ENCODE data around the gene FANK1. TPM values are rescaled to one million over a fixed set of nuclear protein-coding genes. Genes with fewer than 3 reads are reported as not detected.

The FANK1 gene
- polyA plus RNA-seq, 1 of the 3 experiments (the other 2 are of a cell fraction), result 12.3 TPM

DNA sequence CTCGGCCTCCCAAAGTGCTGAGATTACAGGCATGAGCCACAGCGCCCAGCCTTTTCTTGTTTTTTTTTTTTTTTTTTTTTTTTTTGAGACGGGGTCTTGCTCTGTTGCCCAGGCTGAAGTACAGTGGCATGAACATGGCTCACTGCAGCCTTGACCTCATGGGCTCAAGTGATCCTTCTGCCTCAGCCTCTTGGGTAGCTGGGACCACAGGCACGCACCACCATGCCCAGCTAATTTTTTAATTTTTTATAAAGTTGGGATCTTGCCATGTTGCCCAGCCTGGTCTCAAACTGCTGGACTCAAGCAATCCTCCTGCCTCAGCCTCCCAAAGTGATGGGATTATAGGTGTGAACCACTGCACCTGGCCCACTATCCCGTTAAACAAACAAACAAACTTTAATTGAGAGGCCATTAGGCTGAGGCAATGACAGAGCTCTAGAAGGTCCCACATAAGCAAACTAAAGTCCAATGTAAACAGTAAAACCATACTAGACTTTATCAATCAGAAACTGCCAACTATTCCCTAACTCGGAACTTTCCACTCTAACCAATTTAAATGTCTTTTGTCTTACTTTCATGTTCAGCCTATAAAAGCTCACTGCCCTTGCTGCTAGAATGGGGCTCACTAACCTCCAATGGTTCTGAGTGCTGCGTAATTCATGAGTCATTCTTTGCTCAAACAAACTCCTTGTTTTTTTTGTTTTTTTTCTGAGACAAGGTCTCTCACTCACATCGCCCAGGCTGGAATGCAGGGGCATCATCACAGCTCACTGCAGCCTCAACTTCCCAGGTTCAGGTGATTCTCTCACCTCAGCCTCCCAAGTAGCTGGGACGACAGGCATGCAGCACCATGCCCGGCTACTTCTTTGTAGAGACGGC lies 17.2 kb upstream of the FANK1 start:
- H3K9ac ChIP-seq, result no peak overlapping the region
- H3K4me1 ChIP-seq (ENCODE audit: control insufficient read depth in 1 of 2, insufficient read depth in 2 of 2, low read depth in 1 of 2, low read length in 1 of 2), result 0 out of 4 replicates have a peak, but pooled peaks cover 0 to 5% of the 10 kb centered on the region in 2 experiments
- ChIA-PET POLR2A (no interaction called here), CTCF (interaction anchor here (0.5 to 1.8 kb wide), 4 partner anchors 10 to 998 kb away, joined by 3 to 6 read pairs (median 4); no protein-coding TSS in a partner anchor)
- DNase-seq, result no peak
- 69% methylated on average over 11 of the region's 11 CpGs for WGBS (ENCODE audit: low lambda C conversion rate)
- H3K4me2 ChIP-seq, result peak overlapping the region; percentile 25; the same call in 1 of the 2 replicates
- H3K27ac ChIP-seq (ENCODE audit: low read depth in 2 of 2, low read length in 1 of 2), result peak overlapping the region in 1 of 2 experiments; percentile 77; a peak in 2 of 4 replicates
- no peaks in the 10 kb centered on the region for H4K20me1 ChIP-seq (ENCODE audit: insufficient read depth)
- H3K9me3 ChIP-seq, result peaks cover 15% of the 10 kb centered on the region; the same call in 1 of the 2 replicates
- H3K9me2 ChIP-seq, result no peaks in the 10 kb centered on the region
- H3K36me3 ChIP-seq (replicated peaks in 1 of 2; ENCODE audit: control insufficient read depth in 1 of 2, insufficient read depth in 2 of 2, low read length in 1 of 2), result peaks cover 27 to 56% of the 10 kb centered on the region in 2 experiments
- no peak overlapping the region for H2AFZ ChIP-seq (ENCODE audit: low read depth)
- H3K79me2 ChIP-seq (ENCODE audit: insufficient read depth), result peaks cover 6% of the 10 kb centered on the region
- H3K4me3 ChIP-seq (ENCODE audit: low read depth in 2 of 2, low read length in 1 of 2), result no peak overlapping the region
- TF ChIP-seq ELF1 (IDR thresholded peaks at IDR 0.05), result no peak
- peak in 1 of 2 experiments; percentile 14; a peak in 1 of 4 replicates for TF ChIP-seq EP300 (IDR thresholded peaks at IDR 0.05; ENCODE audit: borderline replicate concordance in 1 of 2, low read depth in 1 of 2, low read length in 1 of 2)
- TF ChIP-seq RCOR1 (IDR thresholded peaks at IDR 0.05; ENCODE audit: low read length), result no peak
- peak; percentile 68 for TF ChIP-seq JUND (IDR thresholded peaks at IDR 0.05)
- TF ChIP-seq SIN3A (IDR thresholded peaks at IDR 0.05; ENCODE audit: borderline replicate concordance, low read depth, low read length), result no peak
- peak; percentile 79 for TF ChIP-seq FOSL2 (IDR thresholded peaks at IDR 0.05; ENCODE audit: borderline replicate concordance, low read depth)
- TF ChIP-seq EZH2phosphoT487 (IDR thresholded peaks at IDR 0.05; ENCODE audit: borderline replicate concordance, low read depth), result no peak
- TF ChIP-seq GABPA (IDR thresholded peaks at IDR 0.05; ENCODE audit: low read depth), result no peak
- peaks cover 23% of the 10 kb centered on the region for H3F3A ChIP-seq (replicated peaks; ENCODE audit: insufficient read depth)
- H3K27me3 ChIP-seq (ENCODE audit: insufficient read depth), result no peaks in the 10 kb centered on the region

DNA sequence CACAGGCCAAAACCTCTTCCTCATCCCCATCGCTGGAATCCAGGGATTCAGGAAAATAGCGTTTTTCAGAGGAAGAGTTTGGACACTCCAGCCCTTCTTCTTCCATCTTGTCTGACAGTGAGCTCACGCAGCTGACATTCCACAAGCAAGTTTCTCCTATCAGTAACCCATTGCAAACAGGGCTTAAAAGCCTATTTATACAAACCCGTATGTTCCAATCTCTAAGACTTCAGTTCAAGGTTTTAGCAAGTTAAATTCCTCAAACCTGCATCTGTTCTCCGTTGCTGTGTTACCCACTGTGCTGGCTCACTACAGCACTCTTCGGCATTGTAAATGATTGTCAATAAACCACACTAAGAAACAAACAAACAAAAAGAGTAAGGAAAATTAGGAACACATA lies 15.6 kb upstream of the FANK1 start:
- Histone ChIP-seq H3K9me2 (no peaks in the 10 kb centered on the region), H3F3A (replicated peaks; ENCODE audit: insufficient read depth) (peaks cover 26% of the 10 kb centered on the region), H3K4me1 (ENCODE audit: control insufficient read depth in 1 of 2, insufficient read depth in 2 of 2, low read depth in 1 of 2, low read length in 1 of 2) (0 out of 4 replicates have a peak, but pooled peaks cover 0 to 5% of the 10 kb centered on the region in 2 experiments), H3K4me3 (ENCODE audit: low read depth in 2 of 2, low read length in 1 of 2) (no peak overlapping the region), H3K79me2 (ENCODE audit: insufficient read depth) (peaks cover 6% of the 10 kb centered on the region), H3K36me3 (replicated peaks in 1 of 2; ENCODE audit: control insufficient read depth in 1 of 2, insufficient read depth in 2 of 2, low read length in 1 of 2) (peaks cover 23 to 44% of the 10 kb centered on the region in 2 experiments), H3K27me3 (ENCODE audit: insufficient read depth) (no peaks in the 10 kb centered on the region), H4K20me1 (ENCODE audit: insufficient read depth) (no peaks in the 10 kb centered on the region), H3K27ac (ENCODE audit: low read depth in 2 of 2, low read length in 1 of 2) (no peak overlapping the region), H2AFZ (ENCODE audit: low read depth) (no peak overlapping the region), H3K9me3 (peaks cover 15% of the 10 kb centered on the region; the same call in 1 of the 2 replicates), H3K9ac (no peak overlapping the region), H3K4me2 (no peak overlapping the region)
- DNase-seq, result no peak
- CTCF ChIA-PET, result interaction anchor here (1.8 to 3.5 kb wide), 2 partner anchors 11 to 12 kb away, joined by 6 to 19 read pairs; no protein-coding TSS in a partner anchor
- TF ChIP-seq YY1 (IDR thresholded peaks at IDR 0.05; ENCODE audit: low read depth), result no peak
- no peak for TF ChIP-seq SMC3 (IDR thresholded peaks at IDR 0.05; ENCODE audit: low read depth, low read length)
- no peak for TF ChIP-seq SIN3A (IDR thresholded peaks at IDR 0.05; ENCODE audit: borderline replicate concordance, low read depth, low read length)
- TF ChIP-seq MEF2A (IDR thresholded peaks at IDR 0.05; ENCODE audit: borderline replicate concordance, low read depth), result no peak
- TF ChIP-seq, protein P1, sequence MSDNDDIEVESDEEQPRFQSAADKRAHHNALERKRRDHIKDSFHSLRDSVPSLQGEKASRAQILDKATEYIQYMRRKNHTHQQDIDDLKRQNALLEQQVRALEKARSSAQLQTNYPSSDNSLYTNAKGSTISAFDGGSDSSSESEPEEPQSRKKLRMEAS (IDR thresholded peaks at IDR 0.05; ENCODE audit: low read depth), result no peak
- TF ChIP-seq, protein P2, sequence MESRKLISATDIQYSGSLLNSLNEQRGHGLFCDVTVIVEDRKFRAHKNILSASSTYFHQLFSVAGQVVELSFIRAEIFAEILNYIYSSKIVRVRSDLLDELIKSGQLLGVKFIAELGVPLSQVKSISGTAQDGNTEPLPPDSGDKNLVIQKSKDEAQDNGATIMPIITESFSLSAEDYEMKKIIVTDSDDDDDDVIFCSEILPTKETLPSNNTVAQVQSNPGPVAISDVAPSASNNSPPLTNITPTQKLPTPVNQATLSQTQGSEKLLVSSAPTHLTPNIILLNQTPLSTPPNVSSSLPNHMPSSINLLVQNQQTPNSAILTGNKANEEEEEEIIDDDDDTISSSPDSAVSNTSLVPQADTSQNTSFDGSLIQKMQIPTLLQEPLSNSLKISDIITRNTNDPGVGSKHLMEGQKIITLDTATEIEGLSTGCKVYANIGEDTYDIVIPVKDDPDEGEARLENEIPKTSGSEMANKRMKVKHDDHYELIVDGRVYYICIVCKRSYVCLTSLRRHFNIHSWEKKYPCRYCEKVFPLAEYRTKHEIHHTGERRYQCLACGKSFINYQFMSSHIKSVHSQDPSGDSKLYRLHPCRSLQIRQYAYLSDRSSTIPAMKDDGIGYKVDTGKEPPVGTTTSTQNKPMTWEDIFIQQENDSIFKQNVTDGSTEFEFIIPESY (IDR thresholded peaks at IDR 0.05; ENCODE audit: borderline replicate concordance, low read depth), result no peak
- TF ChIP-seq JUND (IDR thresholded peaks at IDR 0.05), result no peak
- TF ChIP-seq FOXJ3 (CRISPR knock-in tag; IDR thresholded peaks at IDR 0.05), result no peak
- no peak for TF ChIP-seq NRF1 (IDR thresholded peaks at IDR 0.05; ENCODE audit: low read depth, low read length)
- TF ChIP-seq ELF1 (IDR thresholded peaks at IDR 0.05), result no peak
- no peak for TF ChIP-seq CHD2 (IDR thresholded peaks at IDR 0.05; ENCODE audit: low read length, partially characterized antibody)
- TF ChIP-seq POLR2AphosphoS5 (IDR thresholded peaks at IDR 0.05; ENCODE audit: low read depth, low read length), result no peak
- no peak for TF ChIP-seq GABPA (IDR thresholded peaks at IDR 0.05; ENCODE audit: low read depth)
- TF ChIP-seq EP300 (IDR thresholded peaks at IDR 0.05; ENCODE audit: borderline replicate concordance in 1 of 2, low read depth in 1 of 2, low read length in 1 of 2), result no peak
- TF ChIP-seq TEAD4 (IDR thresholded peaks at IDR 0.05; ENCODE audit: borderline replicate concordance, insufficient read depth), result no peak
- TF ChIP-seq MXI1 (IDR thresholded peaks at IDR 0.05; ENCODE audit: low read depth, low read length), result no peak
- TF ChIP-seq, protein P3, sequence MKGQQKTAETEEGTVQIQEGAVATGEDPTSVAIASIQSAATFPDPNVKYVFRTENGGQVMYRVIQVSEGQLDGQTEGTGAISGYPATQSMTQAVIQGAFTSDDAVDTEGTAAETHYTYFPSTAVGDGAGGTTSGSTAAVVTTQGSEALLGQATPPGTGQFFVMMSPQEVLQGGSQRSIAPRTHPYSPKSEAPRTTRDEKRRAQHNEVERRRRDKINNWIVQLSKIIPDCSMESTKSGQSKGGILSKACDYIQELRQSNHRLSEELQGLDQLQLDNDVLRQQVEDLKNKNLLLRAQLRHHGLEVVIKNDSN (IDR thresholded peaks at IDR 0.05; ENCODE audit: borderline replicate concordance, low read depth), result no peak
- WGBS (ENCODE audit: low lambda C conversion rate), result 89% methylated on average over 6 of the region's 6 CpGs
- POLR2A ChIA-PET, result no interaction called here

Measured in SK-N-SH (cell line).